ENCODE results near the gene ANO7. TPM values are rescaled to one million over a fixed set of nuclear protein-coding genes. Genes with fewer than 3 reads are reported as not detected.

The ANO7 gene
- total and polyA plus RNA-seq, 2 experiments from 2014 or later = 2.8 to 3.4 TPM

GRCh38 chr2:241142593-241142992 is 45.9 kb upstream of the ANO7 start:
- Histone ChIP-seq H3K4me1 (ENCODE audit: low read depth) (no peaks in the 10 kb centered on the region), H3K4me3 (no peak overlapping the region), H3K27me3 (no peaks in the 10 kb centered on the region), H3K27ac (no peak overlapping the region), H3K9me3 (ENCODE audit: low read depth) (no peaks in the 10 kb centered on the region), H3K36me3 (no peaks in the 10 kb centered on the region)
- no peak for TF ChIP-seq CTCF (IDR thresholded peaks at IDR 0.05; ENCODE audit: low read depth, low read length)
- DNase-seq (ENCODE audit: low read depth in 1 of 2, low spot score in 1 of 2) = no peak

- TF ChIP-seq CTCF (IDR thresholded peaks at IDR 0.05; ENCODE audit: low read depth, low read length) = no peak
Observed at GRCh38 chr2:241146286-241146685, 42.2 kb upstream of the ANO7 start.

GRCh38 chr2:241147336-241147735 is 41.1 kb upstream of the ANO7 start:
- no peaks in the 10 kb centered on the region for H3K9me3 ChIP-seq (ENCODE audit: low read depth)
- peaks cover 7% of the 10 kb centered on the region for H3K4me1 ChIP-seq (ENCODE audit: low read depth)
- TF ChIP-seq CTCF (IDR thresholded peaks at IDR 0.05; ENCODE audit: low read depth, low read length) = no peak
- H3K27ac ChIP-seq = no peak overlapping the region
- no peaks in the 10 kb centered on the region for H3K36me3 ChIP-seq
- no peak for DNase-seq (ENCODE audit: low read depth in 1 of 2, low spot score in 1 of 2)
- H3K4me3 ChIP-seq = no peak overlapping the region
- H3K27me3 ChIP-seq = peaks cover 5% of the 10 kb centered on the region

More at GRCh38 chr2:241146286-241146685, 42.2 kb upstream of the ANO7 start:
- H3K27me3 ChIP-seq = peaks cover 5% of the 10 kb centered on the region
- no peak overlapping the region for H3K4me3 ChIP-seq
- peaks cover 7% of the 10 kb centered on the region for H3K4me1 ChIP-seq (ENCODE audit: low read depth)
- no peaks in the 10 kb centered on the region for H3K9me3 ChIP-seq (ENCODE audit: low read depth)
- H3K36me3 ChIP-seq = no peaks in the 10 kb centered on the region
- DNase-seq (ENCODE audit: low read depth in 1 of 2, low spot score in 1 of 2) = no peak
- H3K27ac ChIP-seq = no peak overlapping the region

GRCh38 chr2:241148239-241148638 is 40.2 kb upstream of the ANO7 start:
- no peak for TF ChIP-seq CTCF (IDR thresholded peaks at IDR 0.05; ENCODE audit: low read depth, low read length)
- Histone ChIP-seq H3K4me1 (ENCODE audit: low read depth) (peaks cover 7% of the 10 kb centered on the region), H3K9me3 (ENCODE audit: low read depth) (no peaks in the 10 kb centered on the region), H3K36me3 (no peaks in the 10 kb centered on the region), H3K4me3 (peak overlapping the region; percentile 90), H3K27me3 (peaks cover 5% of the 10 kb centered on the region), H3K27ac (no peak overlapping the region)
- DNase-seq (ENCODE audit: low read depth in 1 of 2, low spot score in 1 of 2) = no peak

- peak; percentile 95 to 97 for DNase-seq (ENCODE audit: low read depth in 1 of 2, low spot score in 1 of 2)
- no peaks in the 10 kb centered on the region for H3K36me3 ChIP-seq
- H3K9me3 ChIP-seq (ENCODE audit: low read depth) = no peaks in the 10 kb centered on the region
- TF ChIP-seq CTCF (IDR thresholded peaks at IDR 0.05; ENCODE audit: low read depth, low read length) = no peak
- H3K27me3 ChIP-seq = peaks cover 5% of the 10 kb centered on the region
- H3K4me3 ChIP-seq = peak within 1 kb of the TSS; percentile 90
- peaks cover 7% of the 10 kb centered on the region for H3K4me1 ChIP-seq (ENCODE audit: low read depth)
- H3K27ac ChIP-seq = peak within 1 kb of the TSS; percentile 7
Observed at GRCh38 chr2:241148891-241149674, 39.4 kb upstream of the ANO7 start, which contains the start of gene PASK. Gene PASK, minus strand, starts transcription at chr2:241149472. Its CDS starts 6,440 bp downstream, at chr2:241143032.

All from cardiac muscle cell (in vitro differentiated cells and primary cell).